ENCODE results near the gene TMEM187. TPM values are rescaled to one million over a fixed set of nuclear protein-coding genes. Genes with fewer than 3 reads are reported as not detected.

TMEM187 gene
- total RNA-seq, 1 experiment from 2014 or later: 9.4 TPM

- Mint-ChIP-seq H3K27ac (ENCODE audit: unreplicated experiment) (no peak overlapping the region), H3K9me3 (ENCODE audit: low read depth, unreplicated experiment) (no peaks in the 10 kb centered on the region), H3K4me3 (ENCODE audit: low read depth, unreplicated experiment) (no peak overlapping the region), H3K27me3 (ENCODE audit: unreplicated experiment) (no peaks in the 10 kb centered on the region), H3K4me1 (ENCODE audit: low read depth, unreplicated experiment) (no peaks in the 10 kb centered on the region), H3K36me3 (ENCODE audit: insufficient read depth, unreplicated experiment) (peaks cover 50% of the 10 kb centered on the region)
- no TSS peak for BruUV-seq (replicated peaks)
- TF ChIP-seq CTCF (IDR thresholded peaks at IDR 0.05; ENCODE audit: unreplicated experiment): no peak
- intact Hi-C loops (cut with micrococcal nuclease; ENCODE audit: unreplicated experiment): no loop called here
- CTCF ChIA-PET: no interaction called here
- DNase-seq: no peak
Measured at GRCh38 chrX:154008521-154008920, 36.0 kb downstream of the TMEM187 start.

- Mint-ChIP-seq H3K27me3 (ENCODE audit: unreplicated experiment) (no peaks in the 10 kb centered on the region), H3K4me3 (ENCODE audit: low read depth, unreplicated experiment) (no peak overlapping the region), H3K9me3 (ENCODE audit: low read depth, unreplicated experiment) (no peaks in the 10 kb centered on the region), H3K36me3 (ENCODE audit: insufficient read depth, unreplicated experiment) (peaks cover 64% of the 10 kb centered on the region), H3K4me1 (ENCODE audit: low read depth, unreplicated experiment) (no peaks in the 10 kb centered on the region), H3K27ac (ENCODE audit: unreplicated experiment) (no peak overlapping the region)
- TF ChIP-seq CTCF (IDR thresholded peaks at IDR 0.05; ENCODE audit: unreplicated experiment): no peak
- no peak for DNase-seq
- TSS peak; percentile 72 for BruUV-seq (replicated peaks)
- CTCF ChIA-PET: no interaction called here
- intact Hi-C loops (cut with micrococcal nuclease; ENCODE audit: unreplicated experiment): no loop called here
Measured at GRCh38 chrX:154010330-154011087, 38.0 kb downstream of the TMEM187 start.

- H3K4me3 Mint-ChIP-seq (ENCODE audit: low read depth, unreplicated experiment): no peak overlapping the region
- no TSS peak for BruUV-seq (replicated peaks)
- no peak for DNase-seq
- no peaks in the 10 kb centered on the region for H3K27me3 Mint-ChIP-seq (ENCODE audit: unreplicated experiment)
- intact Hi-C loops (cut with micrococcal nuclease; ENCODE audit: unreplicated experiment): no loop called here
- H3K27ac Mint-ChIP-seq (ENCODE audit: unreplicated experiment): no peak overlapping the region
- TF ChIP-seq CTCF (IDR thresholded peaks at IDR 0.05; ENCODE audit: unreplicated experiment): no peak
- no peaks in the 10 kb centered on the region for H3K4me1 Mint-ChIP-seq (ENCODE audit: low read depth, unreplicated experiment)
- H3K9me3 Mint-ChIP-seq (ENCODE audit: low read depth, unreplicated experiment): no peaks in the 10 kb centered on the region
- CTCF ChIA-PET: no interaction called here
- H3K36me3 Mint-ChIP-seq (ENCODE audit: insufficient read depth, unreplicated experiment): peaks cover 64% of the 10 kb centered on the region
Measured at GRCh38 chrX:154011376-154012335, 39.1 kb downstream of the TMEM187 start.

GRCh38 chrX:154012336-154012991, 39.9 kb downstream of the TMEM187 start:
- peak; percentile 70 for DNase-seq
- no peaks in the 10 kb centered on the region for H3K4me1 Mint-ChIP-seq (ENCODE audit: low read depth, unreplicated experiment)
- intact Hi-C loops (cut with micrococcal nuclease; ENCODE audit: unreplicated experiment): no loop called here
- H3K27me3 Mint-ChIP-seq (ENCODE audit: unreplicated experiment): no peaks in the 10 kb centered on the region
- peaks cover 60% of the 10 kb centered on the region for H3K36me3 Mint-ChIP-seq (ENCODE audit: insufficient read depth, unreplicated experiment)
- TF ChIP-seq CTCF (IDR thresholded peaks at IDR 0.05; ENCODE audit: unreplicated experiment): no peak
- H3K9me3 Mint-ChIP-seq (ENCODE audit: low read depth, unreplicated experiment): no peaks in the 10 kb centered on the region
- H3K4me3 Mint-ChIP-seq (ENCODE audit: low read depth, unreplicated experiment): no peak overlapping the region
- CTCF ChIA-PET: interaction anchor here (0.9 kb wide), 1 partner anchor 43 kb away, joined by 6 read pairs; no protein-coding TSS in a partner anchor
- H3K27ac Mint-ChIP-seq (ENCODE audit: unreplicated experiment): no peak overlapping the region
- BruUV-seq (replicated peaks): no TSS peak
